ENCODE results near the gene KIF2A.

KIF2A gene

GRCh38 chr5:62385131-62385530, 79.1 kb downstream of the KIF2A start:
- DNase-seq (ENCODE audit: low spot score): no peak

- no peak for DNase-seq (ENCODE audit: low spot score)
Observed at GRCh38 chr5:62385816-62386400, 79.9 kb downstream of the KIF2A start.

- no peak for DNase-seq (ENCODE audit: low spot score)
Observed at GRCh38 chr5:62386824-62387223, 80.8 kb downstream of the KIF2A start.

GRCh38 chr5:62395210-62395950, 89.4 kb downstream of the KIF2A start:
- DNase-seq (ENCODE audit: low spot score): peak; percentile 59

- DNase-seq (ENCODE audit: low spot score): peak; percentile 97
Observed at GRCh38 chr5:62403411-62404250, 97.6 kb downstream of the KIF2A start, which contains the start of gene DIMT1. Gene DIMT1 (minus strand): TSS chr5:62403905. CDS start chr5:62403772, 133 bp downstream.

GRCh38 chr5:62412549-62413329, 106.7 kb downstream of the KIF2A start, which contains the start of gene IPO11:
Gene IPO11 (plus strand): TSS chr5:62412763. CDS start chr5:62437280, 24,517 bp downstream.
- DNase-seq (ENCODE audit: low spot score): peak; percentile 98

GRCh38 chr5:62413711-62414110, 107.7 kb downstream of the KIF2A start:
- DNase-seq (ENCODE audit: low spot score): no peak

GRCh38 chr5:62418462-62419076, 112.6 kb downstream of the KIF2A start:
- no peak for DNase-seq (ENCODE audit: low spot score)

- no peak for DNase-seq (ENCODE audit: low spot score)
Observed at GRCh38 chr5:62419609-62420008, 113.6 kb downstream of the KIF2A start.

- no peak for DNase-seq (ENCODE audit: low spot score)
Observed at GRCh38 chr5:62421414-62421813, 115.4 kb downstream of the KIF2A start.

- no peak for DNase-seq (ENCODE audit: low spot score)
Observed at GRCh38 chr5:62424763-62425162, 118.8 kb downstream of the KIF2A start.

- DNase-seq (ENCODE audit: low spot score): no peak
Observed at GRCh38 chr5:62431735-62432620, 126.0 kb downstream of the KIF2A start.

- DNase-seq (ENCODE audit: low spot score): no peak
Observed at GRCh38 chr5:62432621-62433064, 126.6 kb downstream of the KIF2A start.
